Osteoblast (primary cell): ENCODE measurements around the gene SYT12. TPM values are rescaled to one million over a fixed set of nuclear protein-coding genes. Genes with fewer than 3 reads are reported as not detected.

Source experiments
- DNase-seq: peaks from one replicate; pipeline ENCODE4 v3.0.0; 2011; ENCODE audit warnings: low spot score, mixed read lengths; ENCODE audit not compliant: insufficient read length; ENCODE audit errors: missing footprints
- H2AFZ ChIP-seq: 2 replicates; pipeline ENCODE4 v1.6.0; 2011; ENCODE audit warnings: mild to moderate bottlenecking, low read length
- H3K27ac ChIP-seq: 2 replicates; pipeline ENCODE4 v1.5.1; 2011; ENCODE audit warnings: mild to moderate bottlenecking, low read depth, low read length, moderate library complexity
- H3K27me3 ChIP-seq: 2 replicates; pipeline ENCODE4 v1.6.0; 2012; ENCODE audit warnings: mild to moderate bottlenecking, control low read depth, inconsistent platforms, low read length, moderate library complexity; ENCODE audit not compliant: insufficient read depth
- H3K36me3 ChIP-seq: 2 replicates; pipeline ENCODE4 v1.5.1; 2011; ENCODE audit warnings: mild to moderate bottlenecking, low read length, control low read depth, moderate library complexity; ENCODE audit not compliant: insufficient read depth
- H3K4me1 ChIP-seq: 2 replicates; pipeline ENCODE4 v1.5.1; 2011; ENCODE audit warnings: mild to moderate bottlenecking, low read length, control low read depth, moderate library complexity; ENCODE audit not compliant: insufficient read depth
- H3K4me2 ChIP-seq: 2 replicates; pipeline ENCODE4 v1.6.0; 2011; ENCODE audit warnings: mild to moderate bottlenecking, low read length; ENCODE audit not compliant: insufficient read depth
- H3K4me3 ChIP-seq: fragments of 200-600 bp; sonication (generic); 3 replicates; pipeline ENCODE4 v1.5.1; 2012; ENCODE audit warnings: mild to moderate bottlenecking, low read length, inconsistent platforms; ENCODE audit not compliant: insufficient read depth
- H3K79me2 ChIP-seq: 2 replicates; pipeline ENCODE4 v1.6.0; 2012; ENCODE audit warnings: mild to moderate bottlenecking, low read length, control low read depth, inconsistent platforms; ENCODE audit not compliant: insufficient read depth
- H3K9me3 ChIP-seq: 2 replicates; pipeline ENCODE4 v1.5.1; 2011; ENCODE audit warnings: low read depth, low read length, control low read depth
- H4K20me1 ChIP-seq: 2 replicates; pipeline ENCODE4 v1.6.0; 2012; ENCODE audit warnings: mild to moderate bottlenecking, low read length, control low read depth; ENCODE audit not compliant: insufficient read depth
- CTCF ChIP-seq: IDR thresholded peaks from 2 replicates; pipeline ENCODE4 v1.5.1; 2011; ENCODE audit warnings: mild to moderate bottlenecking, low read depth, low read length, moderate library complexity; ENCODE audit errors: extremely low read depth
- total RNA-seq: library from RNA; depleted of rRNA; stranded (reverse); fragments of >200 nt; gene quantifications from 2 replicates; pipeline ENCODE4 v1.2.3, GENCODE V29; 2012

Gene SYT12
- total RNA-seq, 1 donor: 4.0 TPM

DNA sequence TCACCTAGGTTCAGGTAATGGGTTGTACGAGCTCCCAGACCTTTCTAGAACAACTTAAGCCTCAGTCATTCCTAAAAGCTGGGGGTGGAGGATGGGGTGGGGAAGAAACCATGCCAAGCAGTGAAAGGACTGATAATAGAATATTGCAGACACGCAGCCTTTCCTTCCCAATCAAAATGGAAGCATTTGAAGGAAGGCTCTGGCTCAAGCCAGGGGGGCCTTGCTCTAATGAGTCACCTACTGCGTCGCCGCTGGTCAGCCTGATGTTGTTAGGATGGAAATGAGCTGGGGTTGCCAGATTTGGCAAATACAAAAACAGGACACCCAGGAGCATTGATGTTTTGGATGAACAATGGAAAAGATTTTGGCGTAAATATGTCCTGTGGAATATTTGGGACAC lies 6.2 kb downstream of the SYT12 start:
- Histone ChIP-seq H3K9me3 (no peaks in the 10 kb centered on the region), H4K20me1 (peaks cover 5% of the 10 kb centered on the region), H3K4me1 (peaks cover 29% of the 10 kb centered on the region), H2AFZ (no peak overlapping the region), H3K27me3 (no peaks in the 10 kb centered on the region), H3K4me2 (no peak overlapping the region), H3K4me3 (no peak overlapping the region), H3K36me3 (no peaks in the 10 kb centered on the region), H3K79me2 (no peaks in the 10 kb centered on the region), H3K27ac (no peak overlapping the region)
- TF ChIP-seq CTCF: no peak
- peak; percentile 79 for DNase-seq

DNA sequence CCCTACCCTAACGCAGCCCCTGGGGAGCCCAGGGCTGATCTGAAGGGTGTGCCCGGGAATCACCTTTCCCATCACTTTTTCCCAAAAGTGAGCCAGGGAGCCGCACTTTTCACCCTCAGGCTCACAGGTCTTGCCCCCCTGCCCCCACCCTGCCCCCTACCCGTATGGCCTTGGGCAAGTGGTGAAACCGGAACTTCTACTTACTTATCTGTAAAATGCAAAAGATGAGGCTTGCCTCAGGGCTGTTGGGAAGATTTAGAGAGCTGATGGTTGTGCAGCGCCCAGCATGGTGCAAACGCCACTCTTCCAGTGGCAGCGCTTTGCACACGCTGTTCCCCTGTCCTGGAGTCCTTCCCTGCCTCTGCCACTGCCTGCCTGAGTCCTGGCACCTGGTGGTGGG lies 8.0 kb downstream of the SYT12 start:
- DNase-seq: peak; percentile 17
- Histone ChIP-seq H3K4me3 (no peak overlapping the region), H3K27me3 (no peaks in the 10 kb centered on the region), H3K27ac (no peak overlapping the region), H3K4me1 (peaks cover 26% of the 10 kb centered on the region), H3K36me3 (no peaks in the 10 kb centered on the region), H2AFZ (no peak overlapping the region), H3K9me3 (no peaks in the 10 kb centered on the region), H4K20me1 (peaks cover 5% of the 10 kb centered on the region), H3K4me2 (no peak overlapping the region), H3K79me2 (no peaks in the 10 kb centered on the region)
- TF ChIP-seq CTCF: no peak

GRCh38 chr11:67031791-67032561 lies 9.0 kb downstream of the SYT12 start:
- Histone ChIP-seq H3K4me3 (no peak overlapping the region), H4K20me1 (peaks cover 5% of the 10 kb centered on the region), H3K27ac (peak overlapping the region; percentile 31), H2AFZ (no peak overlapping the region), H3K79me2 (no peaks in the 10 kb centered on the region), H3K9me3 (no peaks in the 10 kb centered on the region), H3K4me2 (peak overlapping the region; percentile 54), H3K27me3 (no peaks in the 10 kb centered on the region), H3K36me3 (no peaks in the 10 kb centered on the region), H3K4me1 (peaks cover 26% of the 10 kb centered on the region)
- DNase-seq: peak; percentile 84
- TF ChIP-seq CTCF: no peak

DNA sequence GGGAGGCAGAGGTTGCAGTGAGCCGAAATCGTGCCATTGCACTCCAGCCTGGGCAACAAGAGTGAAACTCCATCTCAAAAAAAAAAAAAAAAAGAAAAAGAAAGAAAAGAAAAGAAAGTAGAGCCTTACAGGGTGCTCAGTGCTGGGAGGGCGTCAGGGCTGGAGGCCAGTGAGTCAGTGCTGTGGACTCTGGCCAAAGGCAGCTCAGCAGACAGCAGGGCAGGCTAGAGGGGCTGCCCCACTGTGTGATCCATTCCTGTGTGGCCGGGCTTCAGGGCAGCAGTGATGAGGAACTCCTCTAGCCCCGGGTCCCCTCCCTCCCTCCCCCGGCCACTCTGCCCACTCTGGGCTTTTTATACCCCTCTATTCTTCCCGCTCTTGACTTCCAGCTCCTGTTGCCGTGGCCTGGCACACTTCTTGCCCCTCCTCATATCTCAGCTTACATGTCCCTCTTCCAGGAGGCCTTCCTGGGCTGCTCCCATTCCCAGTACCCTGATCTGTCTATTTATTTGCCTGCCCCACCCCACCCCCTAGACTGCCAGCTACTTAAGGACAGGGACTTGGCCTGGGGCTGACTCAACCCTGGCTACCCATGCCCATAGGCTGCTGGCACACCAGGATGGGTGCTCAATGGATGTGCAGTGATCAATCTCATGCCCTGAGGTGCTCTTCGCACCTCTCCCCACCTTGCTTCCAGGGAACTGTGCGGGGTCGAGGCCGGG lies 10.1 kb downstream of the SYT12 start:
- no peaks in the 10 kb centered on the region for H3K79me2 ChIP-seq
- no peak for TF ChIP-seq CTCF
- peaks cover 26% of the 10 kb centered on the region for H3K4me1 ChIP-seq
- H3K9me3 ChIP-seq: no peaks in the 10 kb centered on the region
- H2AFZ ChIP-seq: no peak overlapping the region
- no peaks in the 10 kb centered on the region for H3K36me3 ChIP-seq
- peak; percentile 97 for DNase-seq
- peak overlapping the region; percentile 65 for H3K4me2 ChIP-seq
- peak overlapping the region; percentile 95 for H3K27ac ChIP-seq
- peaks cover 5% of the 10 kb centered on the region for H4K20me1 ChIP-seq
- H3K4me3 ChIP-seq: peak overlapping the region; percentile 42
- no peaks in the 10 kb centered on the region for H3K27me3 ChIP-seq
